Activated naive CD8-positive, alpha-beta T cell treated with anti-CD3 and anti-CD28 coated beads for 36 hours (primary cell): ENCODE measurements around the gene PANK4. TPM values are rescaled to one million over a fixed set of nuclear protein-coding genes. Genes with fewer than 3 reads are reported as not detected.
A peak's percentile ranks its signal among the peaks of the same experiment; 100 is the strongest.
"Not testable (repeated sequence)": the region's sequence is repeated elsewhere in the genome, so short reads cannot be mapped to it uniquely, and the experiment has no call there.

Experiments
- DNase-seq: peaks from one replicate; pipeline ENCODE4 v3.0.0; 2021
- H3K27ac Mint-ChIP-seq: one replicate; pipeline ENCODE4 v1.8.0; 2022; ENCODE audit warnings: mild to moderate bottlenecking, moderate library complexity, mixed read lengths
- H3K27me3 Mint-ChIP-seq: one replicate; pipeline ENCODE4 v1.8.0; 2022; ENCODE audit warnings: mild to moderate bottlenecking, mixed read lengths
- H3K36me3 Mint-ChIP-seq: one replicate; pipeline ENCODE4 v1.8.0; 2021; ENCODE audit warnings: mild to moderate bottlenecking, mixed read lengths
- H3K4me1 Mint-ChIP-seq: one replicate; pipeline ENCODE4 v1.8.0; 2021; ENCODE audit warnings: mixed read lengths
- H3K4me3 Mint-ChIP-seq: one replicate; pipeline ENCODE4 v1.8.0; 2022; ENCODE audit warnings: mild to moderate bottlenecking, moderate library complexity, mixed read lengths
- H3K9me3 Mint-ChIP-seq: one replicate; pipeline ENCODE4 v1.8.0; 2022; ENCODE audit warnings: mixed read lengths
- total RNA-seq, 2 experiments: library from RNA; stranded (reverse); gene quantifications; one replicate each; pipeline ENCODE4 v1.2.3, GENCODE V29; 2021

Gene PANK4
- 10 to 100 TPM; 29.8 to 34.3 TPM for total RNA-seq

DNA sequence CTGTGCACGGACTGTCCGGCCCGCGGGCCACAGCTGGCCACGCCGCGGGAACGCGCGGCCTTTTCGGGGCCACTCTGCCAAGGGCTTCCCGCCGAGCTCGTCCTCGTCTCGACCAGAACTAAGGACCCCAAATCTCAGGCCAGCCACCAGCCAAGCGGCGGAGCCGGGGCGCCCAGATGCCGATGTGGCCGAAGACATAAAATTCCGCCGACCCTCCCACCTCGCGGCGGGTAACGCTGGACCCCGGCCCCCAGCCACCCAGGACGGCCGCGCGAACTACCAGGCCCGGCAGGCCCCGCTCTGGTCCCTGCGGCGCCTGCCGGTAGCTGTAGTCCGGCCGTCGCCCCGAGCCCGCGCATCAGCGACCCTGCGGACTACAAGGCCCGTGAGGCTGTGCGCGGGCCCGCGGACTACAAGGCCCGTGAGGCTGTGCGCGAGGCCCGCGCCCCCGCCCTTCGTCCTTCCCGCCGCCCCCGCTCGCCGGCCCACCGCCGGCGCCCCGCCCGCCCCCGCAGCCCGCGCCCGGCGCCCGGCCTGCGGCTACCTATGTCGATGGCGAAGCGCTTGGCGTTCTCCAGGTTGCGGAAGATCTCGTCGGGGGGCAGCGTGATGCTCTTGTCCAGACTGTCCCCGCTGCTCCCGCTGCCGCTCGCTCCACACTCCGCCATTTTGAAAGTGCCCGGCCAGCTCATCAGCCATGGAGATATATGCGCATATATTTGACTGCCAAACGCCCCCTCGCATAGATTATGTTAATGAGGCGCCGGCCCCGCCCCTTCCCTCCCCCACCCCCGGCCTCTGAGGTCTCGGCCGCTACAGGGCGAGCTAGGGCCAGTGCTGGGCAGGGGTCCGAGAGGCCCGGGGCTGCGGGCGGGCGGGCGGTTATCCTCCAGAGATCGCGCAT is at the start of gene PANK4:
PANK4 (minus strand) TSS at position 677 of the 904 bp plus-strand sequence; CDS start at position 668, 9 bp downstream.
- peaks cover 10% of the 10 kb centered on the region for H3K36me3 Mint-ChIP-seq
- H3K4me1 Mint-ChIP-seq: peaks cover 46% of the 10 kb centered on the region
- peak within 1 kb of the TSS; percentile 98 for H3K27ac Mint-ChIP-seq

DNA sequence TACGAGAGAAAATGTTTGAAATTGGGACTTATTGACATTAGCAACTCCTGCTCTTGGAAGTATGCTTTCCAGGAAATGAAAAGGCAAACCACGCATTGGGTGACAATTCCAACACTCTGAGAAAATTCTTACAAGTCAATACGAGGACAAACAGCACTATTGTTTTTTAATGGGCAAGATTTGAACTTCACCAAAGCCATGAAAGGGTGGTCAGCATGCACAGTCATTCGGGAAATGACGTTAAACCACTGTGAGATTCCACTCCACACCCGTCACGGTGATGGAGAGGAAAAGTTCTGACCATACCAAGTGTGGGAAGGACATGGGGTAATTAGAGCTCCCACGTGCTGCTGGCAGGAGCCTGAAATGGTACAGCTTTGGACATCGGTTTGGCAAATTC is 48.0 kb upstream of the PANK4 start:
- Mint-ChIP-seq H3K9me3 (peaks cover 14% of the 10 kb centered on the region), H3K4me3 (no peak overlapping the region), H3K36me3 (peaks cover 9% of the 10 kb centered on the region), H3K27ac (no peak overlapping the region), H3K4me1 (peaks cover 36% of the 10 kb centered on the region), H3K27me3 (no peaks in the 10 kb centered on the region)
- DNase-seq: no peak

More for the DNA sequence above, at the start of gene PANK4:
- peak within 1 kb of the TSS; percentile 84 for H3K4me3 Mint-ChIP-seq
- DNase-seq: peak; percentile 94
- no peaks in the 10 kb centered on the region for H3K9me3 Mint-ChIP-seq
- H3K27me3 Mint-ChIP-seq: peaks cover 6% of the 10 kb centered on the region

DNA sequence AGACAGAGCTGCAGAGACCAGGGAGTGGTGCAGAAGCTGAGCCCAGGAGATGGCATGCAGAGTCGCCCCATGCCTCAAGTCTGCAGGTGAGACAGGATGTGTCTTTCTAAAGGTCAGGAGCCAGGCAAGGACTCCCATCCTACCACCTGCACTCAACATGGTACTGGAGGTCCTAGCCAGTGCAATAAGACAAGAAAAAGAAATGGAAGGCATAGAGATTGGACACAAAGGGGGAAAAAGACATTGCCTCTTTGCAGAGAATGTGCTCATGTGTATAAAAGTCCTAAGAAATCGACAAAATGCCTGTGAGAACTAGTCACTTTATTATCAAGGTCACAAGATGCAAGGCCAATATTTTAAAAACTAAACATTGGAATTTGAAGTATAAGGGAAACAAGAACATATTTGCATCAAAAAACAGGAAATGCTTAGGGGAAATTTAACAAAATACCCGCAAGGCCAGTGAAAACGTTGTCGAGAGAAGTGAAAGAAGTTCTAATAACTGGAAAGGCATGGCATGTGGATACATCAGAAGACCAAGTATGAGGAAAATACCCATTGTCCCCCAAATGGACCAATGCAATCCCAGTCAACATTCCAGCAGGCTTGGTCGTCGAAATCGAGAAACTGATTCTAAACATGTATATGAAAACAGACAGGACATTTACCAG is 47.0 kb upstream of the PANK4 start:
- no peaks in the 10 kb centered on the region for H3K27me3 Mint-ChIP-seq
- H3K4me1 Mint-ChIP-seq: peaks cover 28% of the 10 kb centered on the region
- no peak overlapping the region for H3K4me3 Mint-ChIP-seq
- peaks cover 4% of the 10 kb centered on the region for H3K36me3 Mint-ChIP-seq
- DNase-seq: no peak
- H3K27ac Mint-ChIP-seq: no peak overlapping the region
- peaks cover 11% of the 10 kb centered on the region for H3K9me3 Mint-ChIP-seq

DNA sequence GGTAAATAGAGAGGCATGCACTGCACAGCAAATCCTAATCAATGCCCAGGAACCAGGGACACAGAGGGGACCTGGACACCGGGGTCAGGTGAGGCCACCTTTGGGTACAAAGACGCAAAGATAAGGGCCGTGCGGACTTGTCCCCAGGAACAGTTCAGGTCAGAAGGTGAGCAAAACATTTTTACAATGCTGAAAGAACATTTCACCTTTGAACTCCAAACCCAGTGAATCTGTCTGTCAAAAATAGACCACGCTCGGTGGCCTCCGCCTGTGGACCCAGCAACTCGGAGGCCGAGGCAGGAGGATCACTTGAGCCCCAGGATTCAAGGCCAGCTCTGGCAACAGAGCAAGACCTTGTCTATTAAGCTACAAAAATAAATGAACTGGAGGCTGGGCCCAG is 45.0 kb upstream of the PANK4 start:
- Mint-ChIP-seq H3K4me1 (peaks cover 13% of the 10 kb centered on the region), H3K27ac (no peak overlapping the region), H3K27me3 (no peaks in the 10 kb centered on the region), H3K4me3 (no peak overlapping the region), H3K36me3 (peaks cover 4% of the 10 kb centered on the region), H3K9me3 (peaks cover 11% of the 10 kb centered on the region)
- DNase-seq: no peak

DNA sequence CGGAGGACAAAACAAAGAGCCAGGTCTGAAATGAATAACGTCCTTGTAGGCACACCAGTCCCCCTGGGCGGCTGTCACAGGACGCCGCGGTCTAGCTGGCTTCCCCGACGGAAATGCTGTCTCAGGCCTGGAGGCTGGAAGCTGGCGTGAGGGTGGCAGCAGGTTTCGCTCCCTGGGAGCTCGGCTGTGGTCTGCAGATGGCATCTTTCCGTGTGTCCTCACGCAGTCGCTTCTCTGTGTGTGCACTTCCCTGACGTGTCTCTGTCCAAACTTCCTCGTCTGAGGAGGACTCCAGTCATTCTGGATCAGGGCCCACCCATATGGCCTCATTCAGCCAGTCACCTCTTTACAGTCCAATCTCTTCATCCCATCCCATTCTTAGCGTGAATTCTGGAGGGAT is 43.9 kb upstream of the PANK4 start:
- Mint-ChIP-seq H3K27ac (no peak overlapping the region), H3K4me3 (no peak overlapping the region)

DNA sequence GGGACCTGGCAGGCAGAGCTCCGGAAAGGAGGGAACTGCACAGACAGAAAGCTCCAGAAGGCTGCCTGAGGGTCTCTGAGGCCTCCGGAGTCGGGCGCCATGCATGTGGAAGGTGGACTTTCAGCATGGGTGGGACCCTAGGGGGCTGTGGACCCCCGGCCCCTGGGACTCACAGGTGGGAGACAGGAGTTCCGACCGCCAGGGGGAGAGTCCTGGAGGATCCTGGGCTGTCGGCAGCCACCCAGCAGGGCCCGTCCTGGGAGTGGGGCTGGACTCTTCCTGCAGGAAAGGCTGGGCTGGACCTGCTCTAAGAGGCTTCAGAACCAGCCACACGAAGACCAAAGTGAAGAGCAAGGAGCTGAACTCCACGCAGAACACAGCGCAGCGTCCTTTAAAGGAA is 43.3 kb upstream of the PANK4 start:
- H3K27ac Mint-ChIP-seq, H3K4me3 Mint-ChIP-seq, DNase-seq, H3K27me3 Mint-ChIP-seq, H3K36me3 Mint-ChIP-seq, H3K4me1 Mint-ChIP-seq: not testable (repeated sequence)
- peaks cover 11% of the 10 kb centered on the region for H3K9me3 Mint-ChIP-seq

More for the DNA sequence above, 43.9 kb upstream of the PANK4 start:
- Mint-ChIP-seq H3K9me3 (peaks cover 11% of the 10 kb centered on the region), H3K4me1 (peaks cover 8% of the 10 kb centered on the region), H3K27me3 (no peaks in the 10 kb centered on the region), H3K36me3 (peaks cover 4% of the 10 kb centered on the region)
- no peak for DNase-seq

DNA sequence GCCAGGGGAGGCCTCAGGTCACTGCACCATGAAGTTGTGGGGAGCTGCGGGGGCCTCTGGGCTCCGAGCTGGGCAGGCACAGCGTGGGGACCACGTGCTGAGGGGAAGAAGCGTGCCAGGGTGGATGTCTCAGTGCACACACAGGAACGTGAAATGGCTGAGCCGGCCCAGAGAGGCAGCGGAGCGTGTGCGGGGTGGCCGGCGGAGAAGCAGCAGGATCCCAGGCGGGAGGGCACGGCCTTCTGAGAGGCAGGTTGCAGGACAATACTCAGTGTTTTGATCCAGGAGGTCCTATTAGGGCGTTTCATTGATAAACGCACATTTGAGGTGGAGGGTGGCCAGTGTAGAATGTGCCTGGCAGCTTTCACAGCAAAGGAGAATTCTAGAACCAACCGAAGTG is 42.7 kb upstream of the PANK4 start:
- DNase-seq: no peak
- H3K4me1 Mint-ChIP-seq: peaks cover 2% of the 10 kb centered on the region
- H3K27me3 Mint-ChIP-seq: no peaks in the 10 kb centered on the region
- peaks cover 8% of the 10 kb centered on the region for H3K9me3 Mint-ChIP-seq
- peaks cover 4% of the 10 kb centered on the region for H3K36me3 Mint-ChIP-seq
- H3K4me3 Mint-ChIP-seq: no peak overlapping the region
- no peak overlapping the region for H3K27ac Mint-ChIP-seq

DNA sequence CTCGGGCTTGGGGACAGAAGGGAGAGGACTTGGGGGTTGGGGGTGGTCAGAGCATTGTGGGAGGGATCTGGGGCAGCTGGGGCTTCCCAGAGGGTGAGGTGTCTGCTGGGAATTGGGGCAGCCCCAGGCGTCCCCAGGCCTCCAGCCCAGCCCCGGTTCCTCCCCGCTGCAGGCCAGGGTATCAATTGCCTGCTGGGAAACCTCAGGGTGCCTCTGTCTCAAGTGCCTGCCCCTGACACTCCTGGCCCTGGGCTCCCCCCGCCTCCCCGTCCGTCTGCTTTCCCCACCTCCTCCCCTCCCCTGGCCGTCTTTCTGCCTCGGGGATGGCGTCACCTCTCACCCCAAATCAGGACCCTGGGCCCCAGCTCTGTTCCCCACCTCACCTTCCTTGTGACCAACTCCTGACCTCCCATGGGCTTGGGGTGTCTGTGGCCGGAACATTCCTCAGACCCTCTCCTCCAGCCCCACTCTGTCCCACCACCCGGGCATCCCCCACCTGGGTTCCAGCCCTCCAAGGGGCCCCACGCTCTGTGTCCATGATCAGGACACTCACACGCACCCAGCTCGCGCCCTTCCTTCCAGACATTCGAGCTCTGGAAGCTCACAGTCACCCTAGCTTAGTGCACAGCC is 41.9 kb upstream of the PANK4 start:
- not testable (repeated sequence) for H3K4me3 Mint-ChIP-seq, DNase-seq, H3K27me3 Mint-ChIP-seq, H3K9me3 Mint-ChIP-seq, H3K36me3 Mint-ChIP-seq, H3K27ac Mint-ChIP-seq, H3K4me1 Mint-ChIP-seq

DNA sequence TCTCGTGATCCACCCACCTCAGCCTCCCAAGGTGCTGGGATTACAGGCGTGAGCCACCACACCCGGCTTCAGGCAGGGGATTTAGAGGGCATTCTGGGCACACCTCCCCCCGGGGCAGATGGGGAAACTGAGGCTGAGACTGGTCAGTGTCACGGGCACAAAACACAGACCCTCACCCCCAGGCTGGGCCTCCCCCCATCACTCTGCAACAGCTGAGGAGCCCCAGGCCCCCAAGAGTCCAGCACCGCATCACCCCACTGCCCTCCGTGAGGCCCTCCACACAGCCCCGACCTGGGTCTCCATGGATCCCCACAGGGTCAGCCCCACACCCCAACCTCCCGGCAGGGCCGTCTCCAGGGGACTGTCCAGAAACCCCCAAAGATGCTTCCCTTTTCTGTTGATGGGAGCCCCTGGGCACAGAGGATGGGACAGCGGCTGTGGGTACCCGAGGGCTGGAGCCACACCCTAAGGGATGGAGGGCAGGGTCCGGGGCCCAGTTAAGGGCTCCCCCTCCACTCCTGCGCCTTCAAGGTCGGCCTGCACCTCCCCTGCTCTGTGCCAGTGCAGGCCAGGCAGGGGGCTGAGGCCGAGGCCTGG is 40.8 kb upstream of the PANK4 start:
- Mint-ChIP-seq H3K9me3 (no peaks in the 10 kb centered on the region), H3K4me3 (no peak overlapping the region), H3K27me3 (no peaks in the 10 kb centered on the region), H3K27ac (peak overlapping the region; percentile 45), H3K36me3 (no peaks in the 10 kb centered on the region), H3K4me1 (peaks cover 2% of the 10 kb centered on the region)
- DNase-seq: no peak

DNA sequence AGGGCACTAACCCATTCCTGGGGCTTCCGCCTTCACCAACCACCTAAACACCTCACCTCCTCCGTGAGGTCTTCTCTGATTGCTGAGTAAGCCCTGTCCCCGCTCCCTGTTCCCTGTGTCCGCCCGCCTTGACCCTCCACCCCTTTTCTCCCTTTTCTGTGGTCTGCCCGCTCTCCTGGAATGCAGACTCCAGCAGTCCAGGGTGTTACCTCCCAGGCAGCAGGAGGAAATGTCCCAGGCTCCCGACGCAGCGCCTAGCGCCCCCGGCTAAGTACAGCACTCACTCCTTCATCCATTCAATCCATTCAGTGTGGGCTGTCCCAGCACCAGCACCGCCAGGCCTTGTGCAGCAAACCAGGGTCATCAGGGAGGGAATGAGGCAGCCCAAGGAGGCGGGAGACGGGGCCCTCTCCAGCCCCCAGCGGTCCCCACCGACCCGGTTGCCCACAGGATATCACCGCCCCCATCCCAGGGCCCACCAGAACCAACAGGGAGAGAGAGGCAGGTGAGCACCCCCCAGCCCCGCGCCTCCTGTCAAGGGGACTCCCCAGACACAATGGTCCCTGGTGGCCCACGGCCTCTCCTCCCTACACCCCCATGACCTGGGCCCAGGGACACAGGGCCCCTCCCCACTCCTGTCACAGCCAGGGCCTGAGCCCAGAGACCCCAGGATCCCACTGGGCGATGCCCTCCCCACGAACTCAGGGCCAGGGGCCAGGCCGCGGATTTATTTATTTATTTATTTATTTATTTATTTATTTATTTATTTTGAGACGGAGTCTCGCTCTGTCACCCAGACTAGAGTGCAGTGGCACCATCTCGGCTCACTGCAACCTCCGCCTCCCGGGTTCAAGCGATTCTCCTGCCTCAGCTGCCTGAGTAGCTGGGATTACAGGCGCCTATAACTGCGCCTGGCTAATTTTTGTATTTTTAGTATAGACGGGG is 40.0 kb upstream of the PANK4 start:
- DNase-seq: no peak
- H3K27me3 Mint-ChIP-seq: no peaks in the 10 kb centered on the region
- no peaks in the 10 kb centered on the region for H3K9me3 Mint-ChIP-seq
- peaks cover 2% of the 10 kb centered on the region for H3K4me1 Mint-ChIP-seq
- H3K27ac Mint-ChIP-seq: no peak overlapping the region
- no peak overlapping the region for H3K4me3 Mint-ChIP-seq
- peaks cover under 1% of the 10 kb centered on the region for H3K36me3 Mint-ChIP-seq

DNA sequence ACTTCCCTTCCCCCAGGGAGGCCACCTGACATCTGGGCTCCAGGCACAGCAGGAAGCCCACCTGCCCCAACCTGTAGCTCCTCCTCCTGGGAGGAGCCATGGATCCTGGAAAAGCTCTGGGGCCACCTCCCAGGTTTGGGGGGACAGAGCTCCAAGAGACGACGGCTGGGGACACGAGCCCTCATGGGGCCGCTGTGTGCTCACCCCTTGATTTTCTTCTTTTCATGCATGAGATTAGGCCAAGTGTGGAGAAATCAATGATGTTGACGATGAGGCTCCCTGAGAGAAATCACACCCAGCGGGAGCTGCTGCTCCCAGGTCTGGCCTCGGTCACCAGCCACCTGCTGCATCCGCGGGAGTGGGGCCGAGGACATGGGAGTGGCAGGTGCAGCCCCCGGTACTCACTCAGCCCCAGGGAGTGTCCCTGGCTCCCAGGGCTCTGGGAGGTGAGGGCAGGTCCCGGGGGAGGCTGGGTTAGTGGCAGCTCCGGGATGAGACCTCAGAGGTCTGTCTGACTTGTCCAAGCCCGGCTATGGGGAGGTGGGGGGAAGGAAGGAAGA is 38.5 kb upstream of the PANK4 start:
- no peak for DNase-seq
- Mint-ChIP-seq H3K4me1 (peaks cover 2% of the 10 kb centered on the region), H3K4me3 (no peak overlapping the region), H3K27ac (no peak overlapping the region), H3K9me3 (no peaks in the 10 kb centered on the region), H3K36me3 (peaks cover 3% of the 10 kb centered on the region), H3K27me3 (no peaks in the 10 kb centered on the region)

DNA sequence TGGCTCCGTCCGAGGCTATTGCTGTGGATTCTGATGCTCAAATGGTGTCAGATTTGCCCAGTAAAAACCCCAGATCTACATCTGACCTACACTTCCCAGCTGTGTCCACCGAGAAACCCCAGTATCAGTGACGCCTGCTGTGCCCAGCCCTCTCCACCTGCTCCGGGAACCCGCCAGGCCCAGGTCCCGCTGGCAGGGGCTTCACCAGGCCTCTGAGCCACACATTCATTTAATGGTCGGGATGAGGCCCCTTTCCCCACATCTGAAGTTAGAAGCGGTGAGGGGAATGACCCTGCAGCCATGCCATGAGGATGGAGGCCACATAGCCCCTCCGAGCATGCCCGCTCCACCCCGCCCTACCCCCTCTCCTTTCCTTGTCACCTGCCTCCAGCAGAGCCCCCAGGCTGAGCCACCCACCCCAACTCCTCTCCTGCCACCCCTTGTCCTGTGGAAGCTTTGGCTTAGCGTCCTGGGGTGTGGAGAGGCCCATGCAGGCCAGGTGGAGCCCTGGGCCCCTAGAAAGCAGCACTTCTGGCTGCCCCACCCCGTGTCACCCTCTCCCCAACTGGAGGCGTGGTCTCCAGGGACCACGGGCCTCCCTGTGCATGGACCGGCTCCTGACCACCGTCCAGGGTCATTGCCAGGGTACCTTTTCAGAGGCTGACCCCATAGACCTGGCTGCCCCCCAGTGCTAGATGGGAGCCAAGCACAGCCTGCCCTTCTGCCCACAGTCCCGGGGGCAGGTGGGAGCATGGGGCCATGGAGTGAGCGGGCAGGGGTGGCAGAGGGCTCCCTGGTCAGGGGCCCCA is 37.8 kb upstream of the PANK4 start:
- Mint-ChIP-seq H3K4me1 (peaks cover 2% of the 10 kb centered on the region), H3K36me3 (peaks cover 3% of the 10 kb centered on the region), H3K27ac (peak overlapping the region; percentile 51), H3K9me3 (no peaks in the 10 kb centered on the region), H3K4me3 (no peak overlapping the region), H3K27me3 (no peaks in the 10 kb centered on the region)
- no peak for DNase-seq

DNA sequence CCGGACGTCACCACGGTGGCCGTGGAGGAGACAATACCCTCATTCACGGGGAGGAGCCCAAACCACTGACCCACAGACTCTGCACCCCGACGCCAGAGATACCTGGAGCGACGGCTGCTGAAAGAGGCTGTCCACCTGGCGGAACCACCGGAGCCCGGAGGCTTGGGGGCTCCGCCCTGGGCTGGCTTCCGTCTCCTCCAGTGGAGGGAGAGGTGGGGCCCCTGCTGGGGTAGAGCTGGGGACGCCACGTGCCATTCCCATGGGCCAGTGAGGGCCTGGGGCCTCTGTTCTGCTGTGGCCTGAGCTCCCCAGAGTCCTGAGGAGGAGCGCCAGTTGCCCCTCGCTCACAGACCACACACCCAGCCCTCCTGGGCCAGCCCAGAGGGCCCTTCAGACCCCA is 36.8 kb upstream of the PANK4 start:
- Mint-ChIP-seq H3K9me3 (no peaks in the 10 kb centered on the region), H3K27me3 (no peaks in the 10 kb centered on the region), H3K36me3 (peaks cover 6% of the 10 kb centered on the region), H3K27ac (peak overlapping the region; percentile 51), H3K4me1 (peaks cover 7% of the 10 kb centered on the region), H3K4me3 (no peak overlapping the region)
- DNase-seq: no peak
